ENCODE results near the gene ABCC5.

ABCC5 gene

GRCh38 chr3:183927059-183927458 is 90.6 kb downstream of the ABCC5 start:
- peaks cover 41% of the 10 kb centered on the region for H3K36me3 Mint-ChIP-seq
- H3K27ac Mint-ChIP-seq = no peak overlapping the region
- H3K27me3 Mint-ChIP-seq = no peaks in the 10 kb centered on the region

GRCh38 chr3:183924956-183925355 is 92.7 kb downstream of the ABCC5 start:
- H3K4me3 Mint-ChIP-seq = no peak overlapping the region
- H3K9me3 Mint-ChIP-seq = no peaks in the 10 kb centered on the region
- ATAC-seq = no peak
- no peaks in the 10 kb centered on the region for H3K4me1 Mint-ChIP-seq
- H3K27me3 Mint-ChIP-seq = no peaks in the 10 kb centered on the region
- peaks cover 48% of the 10 kb centered on the region for H3K36me3 Mint-ChIP-seq
- no peak overlapping the region for H3K27ac Mint-ChIP-seq

More at GRCh38 chr3:183927059-183927458, 90.6 kb downstream of the ABCC5 start:
- Mint-ChIP-seq H3K9me3 (no peaks in the 10 kb centered on the region), H3K4me1 (no peaks in the 10 kb centered on the region), H3K4me3 (no peak overlapping the region)
- ATAC-seq = no peak

GRCh38 chr3:183924543-183924942 is 93.1 kb downstream of the ABCC5 start:
- Mint-ChIP-seq H3K27ac (no peak overlapping the region), H3K27me3 (no peaks in the 10 kb centered on the region), H3K36me3 (peaks cover 52% of the 10 kb centered on the region), H3K9me3 (no peaks in the 10 kb centered on the region), H3K4me1 (no peaks in the 10 kb centered on the region), H3K4me3 (no peak overlapping the region)
- ATAC-seq = no peak

GRCh38 chr3:183922421-183922820 is 95.3 kb downstream of the ABCC5 start:
- no peaks in the 10 kb centered on the region for H3K9me3 Mint-ChIP-seq
- no peak for ATAC-seq
- no peaks in the 10 kb centered on the region for H3K27me3 Mint-ChIP-seq
- no peak overlapping the region for H3K4me3 Mint-ChIP-seq
- no peak overlapping the region for H3K27ac Mint-ChIP-seq
- peaks cover 53% of the 10 kb centered on the region for H3K36me3 Mint-ChIP-seq
- H3K4me1 Mint-ChIP-seq = no peaks in the 10 kb centered on the region

- no peaks in the 10 kb centered on the region for H3K9me3 Mint-ChIP-seq
- no peak overlapping the region for H3K4me3 Mint-ChIP-seq
- no peak for ATAC-seq
- no peaks in the 10 kb centered on the region for H3K4me1 Mint-ChIP-seq
- no peak overlapping the region for H3K27ac Mint-ChIP-seq
- no peaks in the 10 kb centered on the region for H3K27me3 Mint-ChIP-seq
- peaks cover 40% of the 10 kb centered on the region for H3K36me3 Mint-ChIP-seq
These were observed 96.6 kb downstream of the ABCC5 start for GRCh38 chr3:183921096-183921495.

GRCh38 chr3:183920416-183920815 is 97.3 kb downstream of the ABCC5 start:
- no peak for ATAC-seq
- Mint-ChIP-seq H3K36me3 (peaks cover 40% of the 10 kb centered on the region), H3K4me1 (no peaks in the 10 kb centered on the region), H3K9me3 (no peaks in the 10 kb centered on the region), H3K4me3 (no peak overlapping the region), H3K27ac (no peak overlapping the region), H3K27me3 (no peaks in the 10 kb centered on the region)

GRCh38 chr3:183918178-183918577 is 99.5 kb downstream of the ABCC5 start:
- Mint-ChIP-seq H3K4me3 (no peak overlapping the region), H3K27me3 (no peaks in the 10 kb centered on the region), H3K27ac (no peak overlapping the region), H3K4me1 (no peaks in the 10 kb centered on the region), H3K9me3 (no peaks in the 10 kb centered on the region), H3K36me3 (peaks cover 24% of the 10 kb centered on the region)
- ATAC-seq = no peak

GRCh38 chr3:183917776-183918175 is 99.9 kb downstream of the ABCC5 start:
- peaks cover 21% of the 10 kb centered on the region for H3K36me3 Mint-ChIP-seq
- H3K27me3 Mint-ChIP-seq = no peaks in the 10 kb centered on the region
- ATAC-seq = no peak
- no peaks in the 10 kb centered on the region for H3K9me3 Mint-ChIP-seq
- H3K4me3 Mint-ChIP-seq = no peak overlapping the region
- H3K4me1 Mint-ChIP-seq = no peaks in the 10 kb centered on the region
- no peak overlapping the region for H3K27ac Mint-ChIP-seq

GRCh38 chr3:183914856-183915255 is 102.8 kb downstream of the ABCC5 start:
- Mint-ChIP-seq H3K4me3 (no peak overlapping the region), H3K9me3 (no peaks in the 10 kb centered on the region), H3K27ac (no peak overlapping the region), H3K36me3 (peaks cover 5% of the 10 kb centered on the region), H3K4me1 (no peaks in the 10 kb centered on the region), H3K27me3 (peaks cover 14% of the 10 kb centered on the region)
- no peak for ATAC-seq

- no peaks in the 10 kb centered on the region for H3K36me3 Mint-ChIP-seq
- no peak for ATAC-seq
- H3K4me1 Mint-ChIP-seq = no peaks in the 10 kb centered on the region
- no peaks in the 10 kb centered on the region for H3K9me3 Mint-ChIP-seq
- H3K27ac Mint-ChIP-seq = no peak overlapping the region
- peaks cover 14% of the 10 kb centered on the region for H3K27me3 Mint-ChIP-seq
- no peak overlapping the region for H3K4me3 Mint-ChIP-seq
These were observed 104.1 kb downstream of the ABCC5 start for GRCh38 chr3:183913580-183913920.

GRCh38 chr3:183912895-183913579 is 104.6 kb downstream of the ABCC5 start:
- Mint-ChIP-seq H3K36me3 (no peaks in the 10 kb centered on the region), H3K4me1 (no peaks in the 10 kb centered on the region), H3K27me3 (peaks cover 14% of the 10 kb centered on the region), H3K4me3 (no peak overlapping the region), H3K27ac (no peak overlapping the region), H3K9me3 (no peaks in the 10 kb centered on the region)
- no peak for ATAC-seq

GRCh38 chr3:183911763-183912506 is 105.7 kb downstream of the ABCC5 start:
- H3K27ac Mint-ChIP-seq = no peak overlapping the region
- no peaks in the 10 kb centered on the region for H3K4me1 Mint-ChIP-seq
- H3K27me3 Mint-ChIP-seq = peaks cover 14% of the 10 kb centered on the region
- H3K4me3 Mint-ChIP-seq = no peak overlapping the region
- ATAC-seq = no peak
- no peaks in the 10 kb centered on the region for H3K9me3 Mint-ChIP-seq
- no peaks in the 10 kb centered on the region for H3K36me3 Mint-ChIP-seq

- Mint-ChIP-seq H3K36me3 (no peaks in the 10 kb centered on the region), H3K27ac (no peak overlapping the region), H3K27me3 (peaks cover 14% of the 10 kb centered on the region), H3K4me3 (no peak overlapping the region), H3K4me1 (no peaks in the 10 kb centered on the region), H3K9me3 (no peaks in the 10 kb centered on the region)
- ATAC-seq = no peak
These were observed 106.6 kb downstream of the ABCC5 start for GRCh38 chr3:183911087-183911486.

- H3K4me3 Mint-ChIP-seq = no peak overlapping the region
- H3K27ac Mint-ChIP-seq = no peak overlapping the region
- no peaks in the 10 kb centered on the region for H3K4me1 Mint-ChIP-seq
- ATAC-seq = no peak
- H3K27me3 Mint-ChIP-seq = peaks cover 14% of the 10 kb centered on the region
- no peaks in the 10 kb centered on the region for H3K36me3 Mint-ChIP-seq
- no peaks in the 10 kb centered on the region for H3K9me3 Mint-ChIP-seq
These were observed 108.6 kb downstream of the ABCC5 start for GRCh38 chr3:183909030-183909600.

GRCh38 chr3:183907911-183908331 is 109.8 kb downstream of the ABCC5 start:
- ATAC-seq = no peak
- H3K27ac Mint-ChIP-seq = no peak overlapping the region
- H3K36me3 Mint-ChIP-seq = no peaks in the 10 kb centered on the region
- H3K4me3 Mint-ChIP-seq = no peak overlapping the region
- H3K9me3 Mint-ChIP-seq = no peaks in the 10 kb centered on the region
- H3K4me1 Mint-ChIP-seq = no peaks in the 10 kb centered on the region
- H3K27me3 Mint-ChIP-seq = peaks cover 14% of the 10 kb centered on the region

GRCh38 chr3:183907176-183907575 is 110.5 kb downstream of the ABCC5 start:
- Mint-ChIP-seq H3K36me3 (no peaks in the 10 kb centered on the region), H3K27me3 (peaks cover 14% of the 10 kb centered on the region), H3K9me3 (no peaks in the 10 kb centered on the region), H3K4me1 (no peaks in the 10 kb centered on the region), H3K27ac (no peak overlapping the region), H3K4me3 (no peak overlapping the region)
- ATAC-seq = no peak

Data from stimulated activated memory B cell treated with anti-CD40 and anti-IgM and Interleukin-4, amounts not matched to agents 10 μg/mL and 1 μg/mL and 100 μg/mL, for 72 hours (primary cell).